ENCODE measurements around the gene SRGAP1. TPM values are rescaled to one million over a fixed set of nuclear protein-coding genes. Genes with fewer than 3 reads are reported as not detected.

SRGAP1 gene
- total RNA-seq = 2.2 TPM
- long read RNA-seq, full-length matches to known transcripts = 1 of 2 reads
- long read RNA-seq, partial matches to known transcripts = 1 of 2 reads
- long read RNA-seq, other reads (novel, unspliced or antisense) = 0 of 2 reads

GRCh38 chr12:63844391-63845341 lies at the start of gene SRGAP1:
SRGAP1 (plus strand) TSS chr12:63844700; CDS start chr12:63844817, 117 bp downstream.
- DNase-seq (ENCODE audit: missing footprints) (peak; percentile 88), ATAC-seq (peak; percentile 69)

GRCh38 chr12:63795032-63795687 lies 49.3 kb upstream of the SRGAP1 start:
- DNase-seq (ENCODE audit: missing footprints) (no peak), ATAC-seq (no peak)
- intact Hi-C loops (cut with DNase I) = no loop called here

More at GRCh38 chr12:63844391-63845341, at the start of gene SRGAP1:
- intact Hi-C loops (cut with DNase I) = loop anchor here (2.0 to 10.0 kb wide), 5 partner anchors 110 to 553 kb away; no protein-coding TSS in a partner anchor

- ATAC-seq (no peak), DNase-seq (ENCODE audit: missing footprints) (no peak)
- intact Hi-C loops (cut with DNase I) = no loop called here
Measured at GRCh38 chr12:63795944-63796343, 48.6 kb upstream of the SRGAP1 start.

GRCh38 chr12:63802012-63802608 lies 42.4 kb upstream of the SRGAP1 start:
- ATAC-seq (no peak), DNase-seq (ENCODE audit: missing footprints) (no peak)
- intact Hi-C loops (cut with DNase I) = loop anchor here (5.0 to 10.0 kb wide), 2 partner anchors 130 to 377 kb away; no protein-coding TSS in a partner anchor

- intact Hi-C loops (cut with DNase I) = loop anchor here (5.0 to 10.0 kb wide), 3 partner anchors 132 to 702 kb away; no protein-coding TSS in a partner anchor
- DNase-seq (ENCODE audit: missing footprints) = no peak
- ATAC-seq = no peak
Measured at GRCh38 chr12:63804746-63805145, 39.8 kb upstream of the SRGAP1 start.

GRCh38 chr12:63805704-63806672 lies 38.5 kb upstream of the SRGAP1 start:
- no peak for ATAC-seq
- no peak for DNase-seq (ENCODE audit: missing footprints)
- intact Hi-C loops (cut with DNase I) = loop anchor here (5.0 to 10.0 kb wide), 2 partner anchors 381 to 704 kb away; no protein-coding TSS in a partner anchor

- intact Hi-C loops (cut with DNase I) = loop anchor here (5.0 to 10.0 kb wide), 2 partner anchors 384 to 706 kb away; no protein-coding TSS in a partner anchor
- DNase-seq (ENCODE audit: missing footprints) = no peak
- ATAC-seq = no peak
Measured at GRCh38 chr12:63808631-63809030, 35.9 kb upstream of the SRGAP1 start.

- no peak for DNase-seq (ENCODE audit: missing footprints)
- ATAC-seq = no peak
- intact Hi-C loops (cut with DNase I) = loop anchor here (5.0 to 10.0 kb wide), 2 partner anchors 385 to 707 kb away; no protein-coding TSS in a partner anchor
Measured at GRCh38 chr12:63809566-63809965, 34.9 kb upstream of the SRGAP1 start.

- DNase-seq (ENCODE audit: missing footprints) (no peak), ATAC-seq (no peak)
- intact Hi-C loops (cut with DNase I) = no loop called here
Measured at GRCh38 chr12:63811334-63811733, 33.2 kb upstream of the SRGAP1 start.

GRCh38 chr12:63811755-63812154 lies 32.7 kb upstream of the SRGAP1 start:
- intact Hi-C loops (cut with DNase I) = no loop called here
- no peak for DNase-seq (ENCODE audit: missing footprints)
- ATAC-seq = no peak

GRCh38 chr12:63814146-63814772 lies 30.2 kb upstream of the SRGAP1 start:
- DNase-seq (ENCODE audit: missing footprints) = no peak
- intact Hi-C loops (cut with DNase I) = no loop called here
- ATAC-seq = no peak

- intact Hi-C loops (cut with DNase I) = no loop called here
- ATAC-seq (no peak), DNase-seq (ENCODE audit: missing footprints) (no peak)
Measured at GRCh38 chr12:63815482-63815852, 29.0 kb upstream of the SRGAP1 start.

- intact Hi-C loops (cut with DNase I) = no loop called here
- no peak for ATAC-seq
- no peak for DNase-seq (ENCODE audit: missing footprints)
Measured at GRCh38 chr12:63816031-63816430, 28.5 kb upstream of the SRGAP1 start.

GRCh38 chr12:63820427-63820826 lies 24.1 kb upstream of the SRGAP1 start:
- DNase-seq (ENCODE audit: missing footprints) (no peak), ATAC-seq (no peak)
- intact Hi-C loops (cut with DNase I) = no loop called here

GRCh38 chr12:63821781-63822251 lies 22.7 kb upstream of the SRGAP1 start:
- intact Hi-C loops (cut with DNase I) = no loop called here
- ATAC-seq = peak; percentile 58

GRCh38 chr12:63822352-63822751 lies 22.1 kb upstream of the SRGAP1 start:
- intact Hi-C loops (cut with DNase I) = no loop called here
- no peak for DNase-seq (ENCODE audit: missing footprints)
- no peak for ATAC-seq

More at GRCh38 chr12:63821781-63822251, 22.7 kb upstream of the SRGAP1 start:
- peak; percentile 73 for DNase-seq (ENCODE audit: missing footprints)

GRCh38 chr12:63823040-63823439 lies 21.5 kb upstream of the SRGAP1 start:
- ATAC-seq (no peak), DNase-seq (ENCODE audit: missing footprints) (no peak)
- intact Hi-C loops (cut with DNase I) = no loop called here

Data from Right ventricle myocardium inferior (tissue), 1 donor.